ENCODE results near the gene VIPR2.

DNA sequence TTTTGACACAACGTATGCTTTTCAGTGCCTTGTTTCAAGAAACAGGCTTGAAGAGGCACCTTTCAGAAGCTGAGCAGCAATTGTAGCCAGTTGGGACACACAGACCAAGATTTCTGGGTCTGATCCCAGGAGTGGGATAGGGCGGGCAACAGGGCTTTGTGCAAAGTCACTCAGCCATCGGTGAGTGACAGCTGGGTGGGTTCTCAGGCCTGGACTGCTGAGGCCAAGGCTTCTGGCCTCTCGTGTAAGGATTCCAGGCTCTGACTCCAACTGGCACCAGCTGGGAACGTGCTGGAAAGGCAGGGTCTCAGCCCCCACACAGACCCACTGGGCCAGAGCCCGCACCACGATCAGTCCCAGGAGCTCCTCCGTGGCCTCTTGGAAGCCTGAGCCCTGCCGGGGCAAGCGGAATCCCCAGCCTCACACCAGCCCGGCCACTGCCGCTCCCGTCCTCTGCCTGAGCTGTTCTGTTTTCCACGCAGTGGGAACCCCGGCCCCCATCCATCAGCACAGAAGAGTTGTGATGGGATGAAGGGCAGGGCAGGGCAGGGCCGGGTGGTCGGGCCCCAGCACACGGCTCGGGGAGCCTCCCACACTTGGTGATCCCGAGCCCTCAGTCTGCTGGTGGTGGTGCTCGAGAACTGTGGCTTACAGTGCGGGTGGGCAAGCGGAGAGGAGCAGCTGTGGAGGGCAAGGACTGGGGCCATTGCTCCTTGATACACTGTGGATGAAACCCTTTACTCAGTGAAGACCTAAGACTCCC lies 46.8 kb downstream of the VIPR2 start:
- TF ChIP-seq, protein P1, sequence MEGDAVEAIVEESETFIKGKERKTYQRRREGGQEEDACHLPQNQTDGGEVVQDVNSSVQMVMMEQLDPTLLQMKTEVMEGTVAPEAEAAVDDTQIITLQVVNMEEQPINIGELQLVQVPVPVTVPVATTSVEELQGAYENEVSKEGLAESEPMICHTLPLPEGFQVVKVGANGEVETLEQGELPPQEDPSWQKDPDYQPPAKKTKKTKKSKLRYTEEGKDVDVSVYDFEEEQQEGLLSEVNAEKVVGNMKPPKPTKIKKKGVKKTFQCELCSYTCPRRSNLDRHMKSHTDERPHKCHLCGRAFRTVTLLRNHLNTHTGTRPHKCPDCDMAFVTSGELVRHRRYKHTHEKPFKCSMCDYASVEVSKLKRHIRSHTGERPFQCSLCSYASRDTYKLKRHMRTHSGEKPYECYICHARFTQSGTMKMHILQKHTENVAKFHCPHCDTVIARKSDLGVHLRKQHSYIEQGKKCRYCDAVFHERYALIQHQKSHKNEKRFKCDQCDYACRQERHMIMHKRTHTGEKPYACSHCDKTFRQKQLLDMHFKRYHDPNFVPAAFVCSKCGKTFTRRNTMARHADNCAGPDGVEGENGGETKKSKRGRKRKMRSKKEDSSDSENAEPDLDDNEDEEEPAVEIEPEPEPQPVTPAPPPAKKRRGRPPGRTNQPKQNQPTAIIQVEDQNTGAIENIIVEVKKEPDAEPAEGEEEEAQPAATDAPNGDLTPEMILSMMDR (IDR thresholded peaks at IDR 0.05; ENCODE audit: borderline replicate concordance, extremely low read depth, low read length, poor library complexity, severe bottlenecking) = no peak
- no peak for TF ChIP-seq EZH2 (IDR thresholded peaks at IDR 0.05; ENCODE audit: borderline replicate concordance, low read depth, low read length, severe bottlenecking)
